Measurements from ENCODE around the gene UFL1. TPM values are rescaled to one million over a fixed set of nuclear protein-coding genes. Genes with fewer than 3 reads are reported as not detected.
"Not testable (repeated sequence)": the region's sequence is repeated elsewhere in the genome, so short reads cannot be mapped to it uniquely, and the experiment has no call there.

UFL1 gene
- polyA plus RNA-seq, 1 experiment, result 15.3 TPM

DNA sequence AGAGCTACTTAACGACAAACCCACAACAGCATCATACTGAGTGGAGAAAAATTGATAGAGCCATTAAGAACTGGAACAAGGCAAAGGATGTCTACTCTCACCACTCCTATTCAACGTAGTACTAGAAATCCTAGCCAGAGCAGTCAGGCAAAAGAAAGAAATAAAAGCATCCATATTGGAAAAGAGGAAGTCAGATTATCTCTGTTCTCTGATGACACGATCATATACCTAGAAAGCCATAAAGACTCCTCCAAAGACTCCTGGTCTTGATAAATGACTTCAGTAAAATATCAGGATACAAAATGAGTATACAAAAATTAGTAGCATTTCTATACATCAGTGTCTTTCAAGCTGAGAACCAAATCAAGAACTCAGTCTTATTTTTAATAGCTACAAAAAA, 24.3 kb downstream of the UFL1 start:
- TF ChIP-seq, protein P1, sequence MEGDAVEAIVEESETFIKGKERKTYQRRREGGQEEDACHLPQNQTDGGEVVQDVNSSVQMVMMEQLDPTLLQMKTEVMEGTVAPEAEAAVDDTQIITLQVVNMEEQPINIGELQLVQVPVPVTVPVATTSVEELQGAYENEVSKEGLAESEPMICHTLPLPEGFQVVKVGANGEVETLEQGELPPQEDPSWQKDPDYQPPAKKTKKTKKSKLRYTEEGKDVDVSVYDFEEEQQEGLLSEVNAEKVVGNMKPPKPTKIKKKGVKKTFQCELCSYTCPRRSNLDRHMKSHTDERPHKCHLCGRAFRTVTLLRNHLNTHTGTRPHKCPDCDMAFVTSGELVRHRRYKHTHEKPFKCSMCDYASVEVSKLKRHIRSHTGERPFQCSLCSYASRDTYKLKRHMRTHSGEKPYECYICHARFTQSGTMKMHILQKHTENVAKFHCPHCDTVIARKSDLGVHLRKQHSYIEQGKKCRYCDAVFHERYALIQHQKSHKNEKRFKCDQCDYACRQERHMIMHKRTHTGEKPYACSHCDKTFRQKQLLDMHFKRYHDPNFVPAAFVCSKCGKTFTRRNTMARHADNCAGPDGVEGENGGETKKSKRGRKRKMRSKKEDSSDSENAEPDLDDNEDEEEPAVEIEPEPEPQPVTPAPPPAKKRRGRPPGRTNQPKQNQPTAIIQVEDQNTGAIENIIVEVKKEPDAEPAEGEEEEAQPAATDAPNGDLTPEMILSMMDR (IDR thresholded peaks at IDR 0.05; ENCODE audit: low read depth, low read length), result no peak
- CTCF ChIA-PET, result interaction anchor here (0.6 kb wide), 1 partner anchor 41 kb away, joined by 4 read pairs; no protein-coding TSS in a partner anchor
- POLR2A ChIA-PET, result no interaction called here
- H3K27ac ChIP-seq (ENCODE audit: low read depth, low read length), result no peak overlapping the region
- no peaks in the 10 kb centered on the region for H3K9me3 ChIP-seq (ENCODE audit: control insufficient read depth, insufficient read depth, low read length)
- no peaks in the 10 kb centered on the region for H3K27me3 ChIP-seq (ENCODE audit: control insufficient read depth, insufficient read depth, low read length)
- DNase-seq (ENCODE audit: low read depth, low spot score), result no peak
- H3K4me3 ChIP-seq (ENCODE audit: low read depth, low read length), result no peak overlapping the region

DNA sequence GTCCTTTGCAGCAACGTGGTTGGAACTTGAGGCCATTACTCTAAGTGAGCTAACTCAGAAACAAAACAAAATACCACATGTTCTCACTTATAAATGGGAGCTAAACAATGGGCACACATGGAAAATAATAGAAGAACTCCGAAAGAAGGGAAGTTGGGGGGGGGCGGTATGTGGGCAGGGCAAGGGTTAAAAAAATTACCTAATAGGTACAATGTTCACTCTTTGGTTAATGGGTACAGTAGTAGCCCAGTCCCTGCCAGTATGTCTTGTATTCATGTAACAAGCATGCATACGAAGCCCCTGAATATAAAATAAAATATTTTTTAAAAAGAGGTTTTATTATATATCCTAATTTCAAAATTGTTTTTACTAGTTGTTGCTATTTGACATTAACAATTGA, 26.0 kb downstream of the UFL1 start:
- H3K4me3 ChIP-seq (ENCODE audit: low read depth, low read length), result no peak overlapping the region
- ChIA-PET CTCF (interaction anchor here (0.6 kb wide), 1 partner anchor 891 kb away, joined by 4 read pairs; no protein-coding TSS in a partner anchor), POLR2A (no interaction called here)
- no peak for DNase-seq (ENCODE audit: low read depth, low spot score)
- TF ChIP-seq, protein P1 (IDR thresholded peaks at IDR 0.05; ENCODE audit: low read depth, low read length), result no peak
- no peaks in the 10 kb centered on the region for H3K27me3 ChIP-seq (ENCODE audit: control insufficient read depth, insufficient read depth, low read length)
- H3K27ac ChIP-seq (ENCODE audit: low read depth, low read length), result no peak overlapping the region
- H3K9me3 ChIP-seq (ENCODE audit: control insufficient read depth, insufficient read depth, low read length), result no peaks in the 10 kb centered on the region

DNA sequence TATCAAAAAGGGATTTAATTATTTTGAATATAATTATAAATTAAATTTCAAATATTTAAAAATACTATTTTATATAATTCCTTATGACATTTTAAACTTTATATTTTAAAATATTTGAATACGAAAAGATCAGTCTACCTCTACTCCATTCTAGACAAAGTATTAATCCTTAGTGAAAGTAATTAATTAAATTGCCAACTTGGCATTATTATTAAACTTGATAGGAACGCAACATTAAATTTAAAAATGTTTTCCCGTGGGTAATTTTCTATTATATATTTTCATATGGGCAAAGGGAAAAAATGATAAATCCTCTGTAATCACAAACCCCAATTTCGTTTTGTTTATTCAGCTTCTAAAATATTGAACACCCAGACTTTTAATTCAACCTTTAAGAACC, 33.0 kb downstream of the UFL1 start:
- Histone ChIP-seq H3K27ac (ENCODE audit: low read depth, low read length) (no peak overlapping the region), H3K4me3 (ENCODE audit: low read depth, low read length) (no peak overlapping the region), H3K9me3 (ENCODE audit: control insufficient read depth, insufficient read depth, low read length) (no peaks in the 10 kb centered on the region), H3K27me3 (ENCODE audit: control insufficient read depth, insufficient read depth, low read length) (no peaks in the 10 kb centered on the region)
- TF ChIP-seq, protein P1 (IDR thresholded peaks at IDR 0.05; ENCODE audit: low read depth, low read length), result no peak
- POLR2A ChIA-PET, result no interaction called here
- CTCF ChIA-PET, result interaction anchor here (1.0 kb wide), 1 partner anchor 344 kb away, joined by 4 read pairs; no protein-coding TSS in a partner anchor
- no peak for DNase-seq (ENCODE audit: low read depth, low spot score)

DNA sequence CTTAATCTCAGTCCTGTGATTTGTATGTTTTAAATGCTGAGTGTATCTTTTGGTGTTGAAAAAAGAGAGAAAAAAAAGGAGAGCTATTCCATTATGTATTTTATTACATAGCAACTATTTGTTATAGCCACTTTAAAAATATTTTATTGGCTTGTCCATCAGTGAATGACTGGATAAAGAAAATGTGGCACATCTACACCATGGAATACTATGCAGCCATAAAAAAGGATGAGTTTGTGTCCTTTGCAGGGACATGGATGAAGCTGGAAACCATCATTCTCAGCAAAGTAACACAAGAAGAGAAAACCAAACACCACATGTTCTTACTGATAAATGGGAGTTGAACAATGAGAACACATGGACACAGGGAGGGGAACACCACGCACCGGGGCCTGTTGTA, 38.1 kb downstream of the UFL1 start:
- DNase-seq (ENCODE audit: low read depth, low spot score); H3K4me3 ChIP-seq (ENCODE audit: low read depth, low read length); POLR2A ChIA-PET; H3K9me3 ChIP-seq (ENCODE audit: control insufficient read depth, insufficient read depth, low read length); CTCF ChIA-PET; H3K27me3 ChIP-seq (ENCODE audit: control insufficient read depth, insufficient read depth, low read length); H3K27ac ChIP-seq (ENCODE audit: low read depth, low read length): not testable (repeated sequence)

DNA sequence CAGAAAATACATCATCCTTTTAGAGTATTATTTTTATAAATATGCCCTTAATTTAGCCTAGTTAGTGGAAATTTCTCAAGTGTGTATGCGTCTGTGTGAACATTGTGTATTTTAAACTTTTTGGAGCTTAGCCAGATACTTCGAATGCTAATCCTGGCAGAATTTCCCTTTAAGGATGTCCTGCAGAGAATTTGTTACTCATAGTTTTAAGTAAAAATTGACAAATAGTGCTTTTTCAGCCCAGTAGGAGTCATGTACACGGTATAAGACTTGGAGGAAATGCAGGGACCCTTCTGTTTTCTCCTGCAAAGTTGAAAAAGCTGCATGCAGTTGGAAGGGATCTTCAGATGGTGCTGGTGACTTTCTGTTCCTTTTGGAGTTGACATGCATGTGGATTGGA, 41.3 kb downstream of the UFL1 start, which contains the start of gene FHL5:
TSS of gene FHL5 (plus strand) at position 243 of the 400 bp plus-strand sequence. CDS start 40,486 bp downstream, outside the sequence.
- DNase-seq (ENCODE audit: low read depth, low spot score), result no peak
- no peak within 1 kb of the TSS for H3K4me3 ChIP-seq (ENCODE audit: low read depth, low read length)
- TF ChIP-seq, protein P1 (IDR thresholded peaks at IDR 0.05; ENCODE audit: low read depth, low read length), result no peak
- CTCF ChIA-PET, result interaction anchor here (1.0 to 1.2 kb wide), 2 partner anchors 20 to 335 kb away, joined by 4 read pairs; partner anchors contain the start of gene NDUFAF4
- no peaks in the 10 kb centered on the region for H3K27me3 ChIP-seq (ENCODE audit: control insufficient read depth, insufficient read depth, low read length)
- POLR2A ChIA-PET, result no interaction called here
- H3K27ac ChIP-seq (ENCODE audit: low read depth, low read length), result no peak within 1 kb of the TSS
- no peaks in the 10 kb centered on the region for H3K9me3 ChIP-seq (ENCODE audit: control insufficient read depth, insufficient read depth, low read length)
